ENCODE data around the gene GREB1.

GREB1 gene

GRCh38 chr2:11678306-11678960 is 144.6 kb downstream of the GREB1 start:
- H3K27me3 ChIP-seq (ENCODE audit: low read depth, low read length), result peaks cover 44% of the 10 kb centered on the region
- no peaks in the 10 kb centered on the region for H3K36me3 ChIP-seq (replicated peaks; ENCODE audit: low read depth, low read length)
- no peak overlapping the region for H3K4me3 ChIP-seq (ENCODE audit: low read length)
- H3K9ac ChIP-seq (ENCODE audit: low read length), result no peak overlapping the region
- TF ChIP-seq EZH2phosphoT487 (IDR thresholded peaks at IDR 0.05; ENCODE audit: low read depth) (no peak), CTCF (IDR thresholded peaks at IDR 0.05; ENCODE audit: low read depth, low read length) (no peak)
- peaks cover 3% of the 10 kb centered on the region for H3K4me1 ChIP-seq (ENCODE audit: low read length)
- no peaks in the 10 kb centered on the region for H4K20me1 ChIP-seq (ENCODE audit: insufficient read depth, low read length)
- no peaks in the 10 kb centered on the region for H3K79me2 ChIP-seq (ENCODE audit: low read length)
- H3K4me2 ChIP-seq (ENCODE audit: low read length), result no peak overlapping the region
- no peaks in the 10 kb centered on the region for H3K9me3 ChIP-seq (ENCODE audit: insufficient read depth, low read length)
- H3K27ac ChIP-seq (ENCODE audit: low read length), result no peak overlapping the region
- no peak overlapping the region for H2AFZ ChIP-seq (ENCODE audit: low read depth, low read length)

GRCh38 chr2:11679016-11679415 is 145.2 kb downstream of the GREB1 start:
- Histone ChIP-seq H3K9ac (ENCODE audit: low read length) (no peak overlapping the region), H3K9me3 (ENCODE audit: insufficient read depth, low read length) (no peaks in the 10 kb centered on the region), H3K27ac (ENCODE audit: low read length) (no peak overlapping the region), H4K20me1 (ENCODE audit: insufficient read depth, low read length) (no peaks in the 10 kb centered on the region), H3K4me2 (ENCODE audit: low read length) (no peak overlapping the region), H3K79me2 (ENCODE audit: low read length) (no peaks in the 10 kb centered on the region), H3K36me3 (replicated peaks; ENCODE audit: low read depth, low read length) (no peaks in the 10 kb centered on the region), H3K4me1 (ENCODE audit: low read length) (no peaks in the 10 kb centered on the region), H3K27me3 (ENCODE audit: low read depth, low read length) (peaks cover 50% of the 10 kb centered on the region), H3K4me3 (ENCODE audit: low read length) (no peak overlapping the region), H2AFZ (ENCODE audit: low read depth, low read length) (no peak overlapping the region)
- TF ChIP-seq CTCF (IDR thresholded peaks at IDR 0.05; ENCODE audit: low read depth, low read length) (no peak), EZH2phosphoT487 (IDR thresholded peaks at IDR 0.05; ENCODE audit: low read depth) (no peak)

GRCh38 chr2:11679486-11680181 is 145.8 kb downstream of the GREB1 start:
- Histone ChIP-seq H4K20me1 (ENCODE audit: insufficient read depth, low read length) (no peaks in the 10 kb centered on the region), H3K4me3 (ENCODE audit: low read length) (no peak overlapping the region), H3K9ac (ENCODE audit: low read length) (no peak overlapping the region), H3K36me3 (replicated peaks; ENCODE audit: low read depth, low read length) (no peaks in the 10 kb centered on the region), H3K9me3 (ENCODE audit: insufficient read depth, low read length) (no peaks in the 10 kb centered on the region), H3K27me3 (ENCODE audit: low read depth, low read length) (peaks cover 55% of the 10 kb centered on the region), H3K4me1 (ENCODE audit: low read length) (no peaks in the 10 kb centered on the region), H3K79me2 (ENCODE audit: low read length) (no peaks in the 10 kb centered on the region), H3K4me2 (ENCODE audit: low read length) (no peak overlapping the region), H3K27ac (ENCODE audit: low read length) (no peak overlapping the region), H2AFZ (ENCODE audit: low read depth, low read length) (no peak overlapping the region)
- TF ChIP-seq CTCF (IDR thresholded peaks at IDR 0.05; ENCODE audit: low read depth, low read length), result no peak
- TF ChIP-seq EZH2phosphoT487 (IDR thresholded peaks at IDR 0.05; ENCODE audit: low read depth), result no peak

- H3K36me3 ChIP-seq (replicated peaks; ENCODE audit: low read depth, low read length), result no peaks in the 10 kb centered on the region
- H3K27me3 ChIP-seq (ENCODE audit: low read depth, low read length), result peaks cover 55% of the 10 kb centered on the region
- H4K20me1 ChIP-seq (ENCODE audit: insufficient read depth, low read length), result no peaks in the 10 kb centered on the region
- H3K4me3 ChIP-seq (ENCODE audit: low read length), result no peak overlapping the region
- H2AFZ ChIP-seq (ENCODE audit: low read depth, low read length), result no peak overlapping the region
- TF ChIP-seq CTCF (IDR thresholded peaks at IDR 0.05; ENCODE audit: low read depth, low read length) (no peak), EZH2phosphoT487 (IDR thresholded peaks at IDR 0.05; ENCODE audit: low read depth) (no peak)
- no peaks in the 10 kb centered on the region for H3K9me3 ChIP-seq (ENCODE audit: insufficient read depth, low read length)
- no peak overlapping the region for H3K27ac ChIP-seq (ENCODE audit: low read length)
- no peak overlapping the region for H3K9ac ChIP-seq (ENCODE audit: low read length)
- H3K79me2 ChIP-seq (ENCODE audit: low read length), result no peaks in the 10 kb centered on the region
- no peaks in the 10 kb centered on the region for H3K4me1 ChIP-seq (ENCODE audit: low read length)
- no peak overlapping the region for H3K4me2 ChIP-seq (ENCODE audit: low read length)
Measured at GRCh38 chr2:11680182-11680900, 146.5 kb downstream of the GREB1 start.

All from OCI-LY3 (cell line).